ENCODE results near the gene UBN2. TPM values are rescaled to one million over a fixed set of nuclear protein-coding genes. Genes with fewer than 3 reads are reported as not detected.

The UBN2 gene
- total and polyA plus RNA-seq, 2 of the 13 experiments (the other 11 are each of a cell fraction or from before 2014, with no cell fraction given): 5.6 to 5.7 TPM

DNA sequence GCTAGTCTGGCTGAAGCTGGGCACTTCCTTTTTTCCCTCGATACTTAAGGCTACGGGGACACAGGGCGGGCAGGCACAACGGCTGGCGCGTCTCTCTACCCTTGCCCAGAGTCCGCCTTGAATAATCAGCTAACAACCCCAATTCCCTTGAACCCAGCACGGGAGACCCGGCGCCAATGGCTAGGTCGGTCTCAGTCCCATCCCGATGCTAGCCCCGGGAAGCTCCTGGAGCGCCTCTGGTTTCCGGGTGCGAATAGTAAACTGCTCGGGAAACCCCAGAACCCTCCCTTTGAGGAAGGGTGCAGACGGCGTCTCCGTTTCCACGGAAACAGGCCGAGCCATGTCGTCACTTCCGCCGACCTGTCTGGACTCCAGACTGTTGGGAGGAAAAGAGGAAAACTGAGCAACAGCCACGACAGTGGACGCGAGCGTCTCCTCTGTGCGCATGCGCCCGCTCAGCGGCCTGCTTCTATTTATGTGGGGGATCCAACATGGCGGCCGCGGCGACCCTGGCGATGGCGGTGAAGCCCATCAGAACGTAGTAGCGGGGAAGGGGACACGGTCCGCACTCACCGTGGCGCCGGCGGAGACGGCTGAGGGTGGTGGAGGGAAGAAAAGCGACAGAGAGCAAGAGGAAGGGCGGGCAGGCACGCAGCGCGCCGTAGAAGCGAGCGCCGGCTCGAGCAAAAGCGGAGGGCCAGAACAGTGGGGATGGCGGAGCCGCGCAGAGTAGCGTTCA is at the start of gene UBN2 (continued):
- TF ChIP-seq, protein P1, sequence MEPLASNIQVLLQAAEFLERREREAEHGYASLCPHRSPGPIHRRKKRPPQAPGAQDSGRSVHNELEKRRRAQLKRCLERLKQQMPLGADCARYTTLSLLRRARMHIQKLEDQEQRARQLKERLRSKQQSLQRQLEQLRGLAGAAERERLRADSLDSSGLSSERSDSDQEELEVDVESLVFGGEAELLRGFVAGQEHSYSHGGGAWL (CRISPR knock-in tag; IDR thresholded peaks at IDR 0.05): peak; percentile 67
- TF ChIP-seq MAFK (conservative IDR thresholded peaks at IDR 0.05 in 1 of 2, IDR thresholded peaks at IDR 0.05 in 1 of 2; ENCODE audit: low read length in 2 of 2) (no peak), NFYC (CRISPR knock-in tag; IDR thresholded peaks at IDR 0.05) (peak; percentile 36; the same call in 1 of the 2 replicates), SOX13 (IDR thresholded peaks at IDR 0.05) (no peak), SOX13 (CRISPR knock-in tag; conservative IDR thresholded peaks at IDR 0.05 in 1 of 2, IDR thresholded peaks at IDR 0.05 in 1 of 2) (peak in 1 of 2 experiments; percentile 31; a peak in 1 of 4 replicates), ZNF296 (CRISPR knock-in tag; conservative IDR thresholded peaks at IDR 0.05) (0 out of 2 replicates have a peak, but pooled peaks have one; percentile 38), ARHGAP35 (CRISPR knock-in tag; IDR thresholded peaks at IDR 0.05; ENCODE audit: borderline replicate concordance) (peak; percentile 51; the same call in 1 of the 2 replicates), ZNF777 (CRISPR knock-in tag; IDR thresholded peaks at IDR 0.05) (peak; percentile 70), ZFX (CRISPR knock-in tag; IDR thresholded peaks at IDR 0.05; ENCODE audit: low read depth) (peak; percentile 94), ZMYM3 (CRISPR knock-in tag; IDR thresholded peaks at IDR 0.05) (peak; percentile 19; the same call in 1 of the 2 replicates), ZNF615 (CRISPR knock-in tag; IDR thresholded peaks at IDR 0.05; ENCODE audit: borderline replicate concordance) (0 out of 2 replicates have a peak, but pooled peaks have one; percentile 42), MEIS2 (CRISPR knock-in tag; IDR thresholded peaks at IDR 0.05) (peak; percentile 34; the same call in 1 of the 2 replicates), ZBTB38 (CRISPR knock-in tag; IDR thresholded peaks at IDR 0.05) (no peak), SP2 (CRISPR knock-in tag; IDR thresholded peaks at IDR 0.05) (no peak), MYC (CRISPR knock-in tag; IDR thresholded peaks at IDR 0.05; ENCODE audit: borderline replicate concordance) (peak; percentile 68; the same call in 1 of the 2 replicates), REL (CRISPR knock-in tag; conservative IDR thresholded peaks at IDR 0.05) (no peak), SIX1 (CRISPR knock-in tag; IDR thresholded peaks at IDR 0.05; ENCODE audit: borderline replicate concordance) (no peak), GATAD2A (CRISPR knock-in tag; IDR thresholded peaks at IDR 0.05) (peak; percentile 53), IRF2 (CRISPR knock-in tag; IDR thresholded peaks at IDR 0.05) (0 out of 2 replicates have a peak, but pooled peaks have one; percentile 64), ZNF724P (CRISPR knock-in tag; IDR thresholded peaks at IDR 0.05; ENCODE audit: borderline replicate concordance) (peak; percentile 32; the same call in 1 of the 2 replicates), ZBTB7B (CRISPR knock-in tag; IDR thresholded peaks at IDR 0.05) (peak; percentile 79), ZSCAN30 (CRISPR knock-in tag; IDR thresholded peaks at IDR 0.05) (no peak), HNRNPL (IDR thresholded peaks at IDR 0.05; ENCODE audit: low read depth, low read length) (peak; percentile 35; the same call in 1 of the 2 replicates), JUND (CRISPR knock-in tag; IDR thresholded peaks at IDR 0.05) (no peak), STAG1 (CRISPR knock-in tag; IDR thresholded peaks at IDR 0.05) (peak; percentile 13; the same call in 1 of the 2 replicates), FOXJ3 (CRISPR knock-in tag; IDR thresholded peaks at IDR 0.05; ENCODE audit: borderline replicate concordance) (peak; percentile 37; the same call in 1 of the 2 replicates), ZNF350 (CRISPR knock-in tag; IDR thresholded peaks at IDR 0.05; ENCODE audit: borderline replicate concordance, low read depth) (peak; percentile 80; the same call in 1 of the 2 replicates)
- TF ChIP-seq, protein P2, sequence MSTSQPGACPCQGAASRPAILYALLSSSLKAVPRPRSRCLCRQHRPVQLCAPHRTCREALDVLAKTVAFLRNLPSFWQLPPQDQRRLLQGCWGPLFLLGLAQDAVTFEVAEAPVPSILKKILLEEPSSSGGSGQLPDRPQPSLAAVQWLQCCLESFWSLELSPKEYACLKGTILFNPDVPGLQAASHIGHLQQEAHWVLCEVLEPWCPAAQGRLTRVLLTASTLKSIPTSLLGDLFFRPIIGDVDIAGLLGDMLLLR (CRISPR knock-in tag; IDR thresholded peaks at IDR 0.05): no peak
- TF ChIP-seq, protein P3, sequence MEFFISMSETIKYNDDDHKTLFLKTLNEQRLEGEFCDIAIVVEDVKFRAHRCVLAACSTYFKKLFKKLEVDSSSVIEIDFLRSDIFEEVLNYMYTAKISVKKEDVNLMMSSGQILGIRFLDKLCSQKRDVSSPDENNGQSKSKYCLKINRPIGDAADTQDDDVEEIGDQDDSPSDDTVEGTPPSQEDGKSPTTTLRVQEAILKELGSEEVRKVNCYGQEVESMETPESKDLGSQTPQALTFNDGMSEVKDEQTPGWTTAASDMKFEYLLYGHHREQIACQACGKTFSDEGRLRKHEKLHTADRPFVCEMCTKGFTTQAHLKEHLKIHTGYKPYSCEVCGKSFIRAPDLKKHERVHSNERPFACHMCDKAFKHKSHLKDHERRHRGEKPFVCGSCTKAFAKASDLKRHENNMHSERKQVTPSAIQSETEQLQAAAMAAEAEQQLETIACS (CRISPR knock-in tag; IDR thresholded peaks at IDR 0.05): peak; percentile 42; the same call in 1 of the 2 replicates
